Suprapubic skin (tissue), 4 donors: Measurements from ENCODE around the gene OR5AR1. TPM values are rescaled to one million over a fixed set of nuclear protein-coding genes. Genes with fewer than 3 reads are reported as not detected.
"Not testable (repeated sequence)": the region's sequence is repeated elsewhere in the genome, so short reads cannot be mapped to it uniquely, and the experiment has no call there.

Source experiments
- DNase-seq, 2 donors: peaks; one replicate each; pipeline ENCODE4 v3.0.0-alpha.2; 2019; ENCODE audit warnings: low spot score in 2 of 2
- H3K27ac ChIP-seq: fragments of 200-600 bp; sonication (generic); one replicate; pipeline ENCODE4 v1.5.1; 2019
- H3K27me3 ChIP-seq: fragments of 200-600 bp; sonication (generic); one replicate; pipeline ENCODE4 v1.5.1; 2019
- H3K36me3 ChIP-seq: fragments of 200-600 bp; sonication (generic); one replicate; pipeline ENCODE4 v1.5.1; 2019
- H3K4me1 ChIP-seq: fragments of 200-600 bp; sonication (generic); one replicate; pipeline ENCODE4 v1.5.1; 2019
- H3K4me3 ChIP-seq: fragments of 200-600 bp; sonication (generic); one replicate; pipeline ENCODE4 v1.5.1; 2019; ENCODE audit warnings: mild to moderate bottlenecking
- H3K9me3 ChIP-seq: fragments of 200-600 bp; sonication (generic); one replicate; pipeline ENCODE4 v1.5.1; 2019
- EP300 ChIP-seq: sonication (generic); formaldehyde crosslinking; IDR thresholded peaks from one replicate; pipeline ENCODE4 v1.6.1; 2017; ENCODE audit warnings: antibody characterized with exemption
- POLR2A ChIP-seq, 2 donors: fragments of 450-650 bp; IDR thresholded peaks; one replicate each; pipeline ENCODE4 v1.6.1; 2017; ENCODE audit warnings: antibody characterized with exemption in 2 of 2, mild to moderate bottlenecking in 2 of 2, moderate library complexity in 2 of 2
- POLR2AphosphoS5 ChIP-seq, 3 donors: sonication (generic); formaldehyde crosslinking; IDR thresholded peaks; one replicate each; pipeline ENCODE4 v1.6.1; 2017; ENCODE audit warnings: antibody characterized with exemption in 3 of 3
- WGBS: methylation state at CpG from one replicate; pipeline ENCODE4 v1.1.5; 2018; 5-methylcytosine and 5-hydroxymethylcytosine counted together
- total RNA-seq, 4 donors: library from RNA; depleted of rRNA; stranded (reverse); fragments of >200 nt; gene quantifications; one replicate each; pipeline ENCODE4 v1.1.0, GENCODE V29; 2016
- TF ChIP-seq, protein P1 (sequence below), 2 donors: fragments of 200-600 bp in 1 of 2; fragments of 450-650 bp in 1 of 2; sonication (generic) in 1 of 2; IDR thresholded peaks; one replicate each; pipeline ENCODE4 v1.5.1; 2016 to 2019; ENCODE audit warnings: antibody characterized with exemption in 2 of 2, mild to moderate bottlenecking in 1 of 2, moderate library complexity in 1 of 2

The OR5AR1 gene
- total RNA-seq, 4 donors from 2014 or later = not detected

DNA sequence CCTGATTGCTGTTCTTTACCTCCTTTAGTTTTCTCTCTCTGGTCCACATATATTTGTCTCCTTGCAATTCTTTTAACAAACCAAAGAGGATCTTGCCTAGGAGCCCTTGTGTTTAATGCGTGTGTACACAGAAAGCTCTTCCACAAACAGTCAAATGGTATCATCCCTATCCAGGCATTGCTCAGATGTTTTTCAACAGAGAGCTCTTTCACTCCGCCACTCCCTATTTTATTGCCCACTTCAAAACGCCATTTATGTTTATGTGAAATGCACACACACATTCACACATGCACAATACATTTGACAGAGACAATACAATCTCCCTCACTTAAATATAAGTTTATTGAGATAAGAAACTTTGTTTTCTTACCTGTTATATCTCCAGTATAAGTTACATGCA is 26.0 kb upstream of the OR5AR1 start:
- Histone ChIP-seq H3K4me3 (no peak overlapping the region), H3K27me3 (no peaks in the 10 kb centered on the region), H3K9me3 (no peaks in the 10 kb centered on the region), H3K36me3 (no peaks in the 10 kb centered on the region), H3K27ac (no peak overlapping the region), H3K4me1 (no peaks in the 10 kb centered on the region)
- 77% methylated on average over 3 of the region's 3 CpGs for WGBS
- DNase-seq = no peak
- TF ChIP-seq POLR2AphosphoS5 (IDR thresholded peaks at IDR 0.05) (no peak), POLR2A (IDR thresholded peaks at IDR 0.05) (no peak), EP300 (no peak)
- TF ChIP-seq, protein P1, sequence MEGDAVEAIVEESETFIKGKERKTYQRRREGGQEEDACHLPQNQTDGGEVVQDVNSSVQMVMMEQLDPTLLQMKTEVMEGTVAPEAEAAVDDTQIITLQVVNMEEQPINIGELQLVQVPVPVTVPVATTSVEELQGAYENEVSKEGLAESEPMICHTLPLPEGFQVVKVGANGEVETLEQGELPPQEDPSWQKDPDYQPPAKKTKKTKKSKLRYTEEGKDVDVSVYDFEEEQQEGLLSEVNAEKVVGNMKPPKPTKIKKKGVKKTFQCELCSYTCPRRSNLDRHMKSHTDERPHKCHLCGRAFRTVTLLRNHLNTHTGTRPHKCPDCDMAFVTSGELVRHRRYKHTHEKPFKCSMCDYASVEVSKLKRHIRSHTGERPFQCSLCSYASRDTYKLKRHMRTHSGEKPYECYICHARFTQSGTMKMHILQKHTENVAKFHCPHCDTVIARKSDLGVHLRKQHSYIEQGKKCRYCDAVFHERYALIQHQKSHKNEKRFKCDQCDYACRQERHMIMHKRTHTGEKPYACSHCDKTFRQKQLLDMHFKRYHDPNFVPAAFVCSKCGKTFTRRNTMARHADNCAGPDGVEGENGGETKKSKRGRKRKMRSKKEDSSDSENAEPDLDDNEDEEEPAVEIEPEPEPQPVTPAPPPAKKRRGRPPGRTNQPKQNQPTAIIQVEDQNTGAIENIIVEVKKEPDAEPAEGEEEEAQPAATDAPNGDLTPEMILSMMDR (IDR thresholded peaks at IDR 0.05) = no peak

DNA sequence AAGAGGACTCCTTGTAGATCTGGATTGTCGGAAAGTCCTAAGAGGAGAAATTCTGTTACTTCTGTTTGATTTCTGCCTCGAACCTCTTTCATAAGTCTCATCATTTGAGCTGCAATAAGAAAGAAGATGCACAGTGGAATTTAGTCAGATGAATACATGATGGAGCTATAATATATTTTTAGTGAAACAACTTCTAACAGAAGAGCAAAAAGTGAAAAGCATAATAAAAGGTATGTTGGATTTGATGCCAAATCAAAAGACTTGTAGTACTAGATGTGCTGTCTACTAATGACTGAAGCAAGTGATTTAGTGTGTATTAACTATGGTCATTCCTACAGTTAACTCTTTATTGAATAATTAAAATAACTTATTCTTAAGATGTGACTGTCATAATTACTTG is 21.1 kb upstream of the OR5AR1 start, which contains the start of gene OR5AP2:
TSS of gene OR5AP2 (minus strand) at position 101 of the 400 bp plus-strand sequence. CDS start at position 101, 0 bp downstream.
- TF ChIP-seq EP300 = no peak
- TF ChIP-seq, protein P1 (IDR thresholded peaks at IDR 0.05) = no peak
- no peak for TF ChIP-seq POLR2AphosphoS5 (IDR thresholded peaks at IDR 0.05)
- no peak for TF ChIP-seq POLR2A (IDR thresholded peaks at IDR 0.05)
- no peaks in the 10 kb centered on the region for H3K36me3 ChIP-seq
- no peaks in the 10 kb centered on the region for H3K9me3 ChIP-seq
- DNase-seq = no peak
- no peak within 1 kb of the TSS for H3K27ac ChIP-seq
- no peak within 1 kb of the TSS for H3K4me3 ChIP-seq
- no peaks in the 10 kb centered on the region for H3K27me3 ChIP-seq
- 86% methylated on average over 2 of the region's 2 CpGs for WGBS
- H3K4me1 ChIP-seq = no peaks in the 10 kb centered on the region

DNA sequence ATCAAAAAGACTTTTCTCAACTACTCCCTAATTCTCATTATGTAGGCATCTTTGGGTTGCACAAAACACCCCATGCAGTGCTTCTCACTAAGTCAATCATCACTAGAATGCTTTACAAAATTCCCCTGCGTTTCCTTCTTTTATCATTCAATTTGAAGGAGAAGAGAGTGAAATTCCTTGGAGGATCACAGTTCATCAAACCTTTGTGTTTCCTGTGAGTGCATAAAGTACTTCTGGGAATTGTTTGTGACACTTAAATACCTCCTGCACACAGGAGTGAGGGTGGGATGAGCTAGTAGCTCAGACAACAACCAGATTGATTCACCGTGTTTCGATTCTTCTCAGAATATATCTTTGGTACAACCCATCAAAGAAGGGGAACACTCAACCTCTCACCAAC is 3.7 kb upstream of the OR5AR1 start:
- no peak for DNase-seq
- no peaks in the 10 kb centered on the region for H3K9me3 ChIP-seq
- WGBS = 12% methylated on average over 3 of the region's 3 CpGs
- no peak for TF ChIP-seq POLR2AphosphoS5 (IDR thresholded peaks at IDR 0.05)
- no peak for TF ChIP-seq EP300
- TF ChIP-seq, protein P1 (IDR thresholded peaks at IDR 0.05) = no peak
- TF ChIP-seq POLR2A (IDR thresholded peaks at IDR 0.05) = no peak
- H3K36me3 ChIP-seq = no peaks in the 10 kb centered on the region
- H3K27me3 ChIP-seq = no peaks in the 10 kb centered on the region
- H3K27ac ChIP-seq = no peak overlapping the region
- no peak overlapping the region for H3K4me3 ChIP-seq
- no peaks in the 10 kb centered on the region for H3K4me1 ChIP-seq

DNA sequence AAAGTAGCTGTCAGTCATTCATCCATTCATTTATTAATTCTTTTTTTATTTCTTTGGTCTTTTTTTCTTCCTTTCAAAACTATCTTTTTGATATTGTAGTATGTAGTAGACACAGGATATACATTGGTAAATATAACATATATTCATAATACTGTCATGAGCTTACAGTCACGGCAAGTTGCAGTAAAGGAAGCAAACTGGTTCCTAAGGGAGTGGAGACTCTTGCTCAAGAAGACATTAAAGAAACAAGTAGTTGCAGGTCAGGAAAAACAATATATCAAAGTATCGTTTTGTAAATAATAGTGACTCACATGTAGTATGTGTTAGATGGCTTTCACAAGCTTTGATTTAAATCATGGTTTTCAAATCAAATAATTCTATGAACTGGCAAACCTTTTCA is 7.5 kb downstream of the OR5AR1 start:
- no peak for DNase-seq
- 64% methylated on average over 2 of the region's 2 CpGs for WGBS

DNA sequence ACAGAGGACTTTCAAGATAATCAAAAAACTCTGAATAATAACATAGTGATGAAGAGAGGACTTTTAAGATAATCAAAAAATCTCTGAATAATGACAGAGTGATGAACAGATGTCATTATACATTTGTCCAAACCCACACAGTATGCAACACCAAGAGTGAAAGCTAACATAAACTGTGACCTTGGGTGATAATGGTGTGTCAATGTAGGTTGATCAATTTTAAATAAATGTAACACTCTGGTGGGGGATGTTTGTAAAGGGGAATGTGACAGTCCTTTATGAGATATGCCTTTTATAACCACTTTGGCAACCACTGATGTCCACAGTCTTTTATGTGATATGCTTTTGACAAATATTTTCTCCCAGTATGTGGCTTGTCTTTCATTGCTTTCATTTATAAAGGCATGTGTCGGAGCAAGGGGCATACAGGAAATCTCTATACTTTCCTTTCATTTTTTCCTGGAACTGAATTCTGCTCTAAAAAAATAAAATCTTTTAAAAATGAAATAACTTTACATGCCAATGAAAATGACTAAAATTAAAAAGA is 25.1 kb downstream of the OR5AR1 start:
- DNase-seq = no peak
- 77% methylated on average over 1 of the region's 1 CpG for WGBS
- H3K27me3 ChIP-seq = no peaks in the 10 kb centered on the region
- H3K9me3 ChIP-seq = no peaks in the 10 kb centered on the region
- no peaks in the 10 kb centered on the region for H3K4me1 ChIP-seq
- no peak overlapping the region for H3K4me3 ChIP-seq
- H3K27ac ChIP-seq = no peak overlapping the region
- H3K36me3 ChIP-seq = no peaks in the 10 kb centered on the region
- TF ChIP-seq EP300 = no peak
- TF ChIP-seq, protein P1 (IDR thresholded peaks at IDR 0.05) = no peak
- TF ChIP-seq POLR2AphosphoS5 (IDR thresholded peaks at IDR 0.05) = no peak
- TF ChIP-seq POLR2A (IDR thresholded peaks at IDR 0.05) = no peak

More for the DNA sequence above, 7.5 kb downstream of the OR5AR1 start:
- Histone ChIP-seq H3K27ac (no peak overlapping the region), H3K27me3 (no peaks in the 10 kb centered on the region), H3K9me3 (no peaks in the 10 kb centered on the region), H3K4me3 (no peak overlapping the region), H3K4me1 (no peaks in the 10 kb centered on the region), H3K36me3 (no peaks in the 10 kb centered on the region)
- TF ChIP-seq POLR2AphosphoS5 (IDR thresholded peaks at IDR 0.05) (no peak), POLR2A (IDR thresholded peaks at IDR 0.05) (no peak), EP300 (no peak)
- TF ChIP-seq, protein P1 (IDR thresholded peaks at IDR 0.05) = no peak

DNA sequence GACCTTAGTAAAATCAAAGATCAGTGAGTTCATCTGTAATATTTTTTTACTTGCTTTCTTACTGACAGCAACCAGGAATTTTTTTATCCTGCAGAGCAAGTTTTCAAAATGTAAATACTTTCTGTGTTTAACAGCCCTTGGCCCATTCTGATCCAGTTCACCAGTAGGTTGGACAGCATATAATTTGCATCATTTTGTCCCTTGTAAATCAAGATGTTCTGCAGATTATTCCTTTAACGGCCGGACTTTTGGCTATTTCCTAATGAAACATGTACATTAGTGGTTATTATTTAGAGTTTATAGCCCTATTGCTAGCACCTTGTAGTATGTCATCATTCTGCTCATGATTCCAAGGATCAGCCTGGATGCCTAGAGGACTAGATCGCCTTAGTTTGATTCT is 27.7 kb downstream of the OR5AR1 start:
- H3K27ac ChIP-seq, DNase-seq, H3K27me3 ChIP-seq, H3K4me1 ChIP-seq, H3K36me3 ChIP-seq, H3K9me3 ChIP-seq, H3K4me3 ChIP-seq: not testable (repeated sequence)
- 91% methylated on average over 3 of the region's 3 CpGs for WGBS
